Urinary bladder (tissue), 4 donors: ENCODE results near the gene ASCL5. TPM values are rescaled to one million over a fixed set of nuclear protein-coding genes. Genes with fewer than 3 reads are reported as not detected.

Source experiments
- DNase-seq: peaks from one replicate; pipeline ENCODE4 v3.0.0-alpha.2; 2015; ENCODE audit errors: extremely low spot score
- H3K27ac ChIP-seq: one replicate; pipeline ENCODE4 v1.5.1; 2013; ENCODE audit warnings: low read depth, mild to moderate bottlenecking, moderate library complexity
- H3K36me3 ChIP-seq: one replicate; pipeline ENCODE4 v1.6.1; 2013; ENCODE audit warnings: mild to moderate bottlenecking, moderate library complexity; ENCODE audit not compliant: insufficient read depth
- H3K4me1 ChIP-seq: one replicate; pipeline ENCODE4 v1.6.1; 2013; ENCODE audit warnings: mild to moderate bottlenecking, moderate library complexity; ENCODE audit not compliant: insufficient read depth
- H3K4me3 ChIP-seq: one replicate; pipeline ENCODE4 v1.5.1; 2013; ENCODE audit warnings: low read depth, low read length
- WGBS: extraction: QIAGEN DNeasy Blood & Tissue Kit; methylation state at CpG from one replicate; pipeline ENCODE4 v1.1.7; 2013; 5-methylcytosine and 5-hydroxymethylcytosine counted together
- polyA plus RNA-seq: library from polyadenylated mRNA; stranded (reverse); fragments of 200-250 nt; gene quantifications from one replicate; pipeline ENCODE4 v1.2.3, GENCODE V29; 2013
- total RNA-seq: library from RNA; depleted of rRNA; stranded (reverse); fragments of >200 nt; gene quantifications from one replicate; pipeline ENCODE4 v1.2.3, GENCODE V29; 2014
- donor health status: healthy with polysubstance abuse.
- donor health status: healthy.

The ASCL5 gene
- total and polyA plus RNA-seq, 2 donors: not detected

GRCh38 chr1:201066986-201067385, 60.0 kb downstream of the ASCL5 start:
- Histone ChIP-seq H3K4me3 (no peak overlapping the region), H3K27ac (no peak overlapping the region), H3K36me3 (no peaks in the 10 kb centered on the region), H3K4me1 (no peaks in the 10 kb centered on the region)
- WGBS: 87% methylated on average over 4 of the region's 4 CpGs
- DNase-seq: no peak

GRCh38 chr1:201065686-201066085, 61.3 kb downstream of the ASCL5 start:
- WGBS: 82% methylated on average over 10 of the region's 10 CpGs
- H3K27ac ChIP-seq: no peak overlapping the region
- H3K4me3 ChIP-seq: no peak overlapping the region
- no peaks in the 10 kb centered on the region for H3K36me3 ChIP-seq
- H3K4me1 ChIP-seq: no peaks in the 10 kb centered on the region
- no peak for DNase-seq

- Histone ChIP-seq H3K4me1 (no peaks in the 10 kb centered on the region), H3K4me3 (no peak overlapping the region), H3K27ac (no peak overlapping the region), H3K36me3 (no peaks in the 10 kb centered on the region)
- WGBS: 81% methylated on average over 8 of the region's 8 CpGs
- DNase-seq: no peak
These were observed 62.2 kb downstream of the ASCL5 start for GRCh38 chr1:201064806-201065205.

Other genes starting within 250 kb of the ASCL5 start
- 10.1 TPM for gene INAVA, start 232.3 kb downstream of the ASCL5 start, total RNA-seq
- gene INAVA, start 232.3 kb downstream of the ASCL5 start, polyA plus RNA-seq: 6.2 TPM
- gene KIF21B, start 103.5 kb downstream of the ASCL5 start, total RNA-seq: 1.5 TPM
- gene KIF21B, start 103.5 kb downstream of the ASCL5 start, polyA plus RNA-seq: 1.0 TPM
- 1.9 TPM for gene CACNA1S, start 14.8 kb downstream of the ASCL5 start, total RNA-seq
- not detected for gene CACNA1S, start 14.8 kb downstream of the ASCL5 start, polyA plus RNA-seq
- gene TMEM9, start 27.3 kb upstream of the ASCL5 start, total RNA-seq: 46.4 TPM
- 91.9 TPM for gene TMEM9, start 27.3 kb upstream of the ASCL5 start, polyA plus RNA-seq
- 0.69 TPM for gene IGFN1, start 63.6 kb upstream of the ASCL5 start, total RNA-seq
- 0.14 TPM for gene IGFN1, start 63.6 kb upstream of the ASCL5 start, polyA plus RNA-seq
- gene PKP1, start 156.3 kb upstream of the ASCL5 start, total RNA-seq: 4.0 TPM
- gene PKP1, start 156.3 kb upstream of the ASCL5 start, polyA plus RNA-seq: 2.5 TPM